ENCODE data around the gene LRTM2. TPM values are rescaled to one million over a fixed set of nuclear protein-coding genes. Genes with fewer than 3 reads are reported as not detected.
A peak's percentile ranks its signal among the peaks of the same experiment; 100 is the strongest.

LRTM2 gene
- total RNA-seq, 1 donor from 2014 or later, result not detected

- Histone ChIP-seq H3K4me1 (peaks cover 6% of the 10 kb centered on the region), H3K9me3 (no peaks in the 10 kb centered on the region), H3K36me3 (no peaks in the 10 kb centered on the region), H3K4me3 (no peak overlapping the region), H3K27ac (no peak overlapping the region), H3K27me3 (no peaks in the 10 kb centered on the region)
- ATAC-seq (no peak), DNase-seq (peak; percentile 53)
- intact Hi-C loops (cut with DNase I), result loop anchor here (10.0 kb wide), 1 partner anchor 227 kb away; no protein-coding TSS in a partner anchor
- TF ChIP-seq CTCF (IDR thresholded peaks at IDR 0.05), result no peak
Observed at GRCh38 chr12:1808036-1808797, 12.1 kb upstream of the LRTM2 start.

- intact Hi-C loops (cut with DNase I), result loop anchor here (10.0 kb wide), 1 partner anchor 226 kb away; no protein-coding TSS in a partner anchor
- H3K27ac ChIP-seq, result no peak overlapping the region
- H3K27me3 ChIP-seq, result no peaks in the 10 kb centered on the region
- TF ChIP-seq CTCF (IDR thresholded peaks at IDR 0.05), result no peak
- ATAC-seq, result no peak
- no peak overlapping the region for H3K4me3 ChIP-seq
- H3K36me3 ChIP-seq, result no peaks in the 10 kb centered on the region
- H3K9me3 ChIP-seq, result no peaks in the 10 kb centered on the region
- H3K4me1 ChIP-seq, result peaks cover 6% of the 10 kb centered on the region
- DNase-seq, result peak; percentile 60
Observed at GRCh38 chr12:1808798-1809480, 11.4 kb upstream of the LRTM2 start.

GRCh38 chr12:1809591-1810190 lies 10.7 kb upstream of the LRTM2 start:
- ATAC-seq (no peak), DNase-seq (no peak)
- no peak overlapping the region for H3K4me3 ChIP-seq

GRCh38 chr12:1810201-1810930 lies 10.0 kb upstream of the LRTM2 start:
- DNase-seq, result no peak
- TF ChIP-seq CTCF (IDR thresholded peaks at IDR 0.05), result no peak
- ATAC-seq, result no peak
- no peak overlapping the region for H3K27ac ChIP-seq
- H3K4me3 ChIP-seq, result no peak overlapping the region
- intact Hi-C loops (cut with DNase I), result no loop called here
- peaks cover 6% of the 10 kb centered on the region for H3K4me1 ChIP-seq
- H3K9me3 ChIP-seq, result no peaks in the 10 kb centered on the region
- no peaks in the 10 kb centered on the region for H3K36me3 ChIP-seq
- no peaks in the 10 kb centered on the region for H3K27me3 ChIP-seq

More at GRCh38 chr12:1809591-1810190, 10.7 kb upstream of the LRTM2 start:
- Histone ChIP-seq H3K9me3 (no peaks in the 10 kb centered on the region), H3K36me3 (no peaks in the 10 kb centered on the region), H3K27me3 (no peaks in the 10 kb centered on the region), H3K4me1 (peaks cover 6% of the 10 kb centered on the region), H3K27ac (no peak overlapping the region)
- intact Hi-C loops (cut with DNase I), result loop anchor here (10.0 kb wide), 1 partner anchor 225 kb away; no protein-coding TSS in a partner anchor
- no peak for TF ChIP-seq CTCF (IDR thresholded peaks at IDR 0.05)

GRCh38 chr12:1810931-1811280 lies 9.5 kb upstream of the LRTM2 start:
- DNase-seq, result no peak
- no peaks in the 10 kb centered on the region for H3K36me3 ChIP-seq
- H3K27me3 ChIP-seq, result no peaks in the 10 kb centered on the region
- intact Hi-C loops (cut with DNase I), result no loop called here
- no peak for ATAC-seq
- peaks cover 6% of the 10 kb centered on the region for H3K4me1 ChIP-seq
- no peak overlapping the region for H3K27ac ChIP-seq
- H3K4me3 ChIP-seq, result peak overlapping the region; percentile 26
- no peak for TF ChIP-seq CTCF (IDR thresholded peaks at IDR 0.05)
- no peaks in the 10 kb centered on the region for H3K9me3 ChIP-seq
